Stimulated activated CD4-positive, alpha-beta T cell treated with anti-CD3 and anti-CD28 coated beads, Interleukin-15, amount 100 ng/mL, for 24 hours (primary cell): ENCODE data around the gene MRGPRX3.
"Not testable (repeated sequence)": the region's sequence is repeated elsewhere in the genome, so short reads cannot be mapped to it uniquely, and the experiment has no call there.

Source experiments
- DNase-seq: peaks from one replicate; pipeline ENCODE4 v3.0.0-alpha.2; 2020

The MRGPRX3 gene

GRCh38 chr11:18132341-18132740 lies at the start of gene MRGPRX3:
MRGPRX3 (plus strand) TSS chr11:18132571; CDS start chr11:18137203, 4,632 bp downstream.
- no peak for DNase-seq

- no peak for DNase-seq
Observed at GRCh38 chr11:18088366-18088765, 44.0 kb upstream of the MRGPRX3 start.

DNA sequence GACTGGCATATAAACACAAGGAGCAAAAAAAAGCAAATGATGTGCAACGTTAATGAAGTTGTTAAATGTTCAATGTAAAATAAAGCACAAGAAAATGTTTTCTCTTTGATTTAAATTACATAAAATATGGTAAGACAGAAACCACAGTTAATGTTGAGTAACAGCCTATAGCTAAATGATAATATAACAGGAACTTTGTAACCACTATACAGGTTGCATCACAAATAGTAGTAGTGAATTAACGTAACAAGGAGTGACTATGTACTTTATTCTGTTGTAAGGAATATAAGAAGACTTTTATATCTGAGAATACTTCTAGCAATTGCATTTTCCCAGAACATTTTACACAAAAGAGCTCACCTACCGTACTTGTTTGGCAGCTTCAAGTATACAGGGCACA lies 43.4 kb upstream of the MRGPRX3 start:
- DNase-seq = no peak

GRCh38 chr11:18091731-18092130 lies 40.6 kb upstream of the MRGPRX3 start:
- DNase-seq = no peak

- DNase-seq = no peak
Observed at GRCh38 chr11:18093959-18094358, 38.4 kb upstream of the MRGPRX3 start.

- DNase-seq = peak; percentile 15
Observed at GRCh38 chr11:18100926-18101656, 31.3 kb upstream of the MRGPRX3 start.

DNA sequence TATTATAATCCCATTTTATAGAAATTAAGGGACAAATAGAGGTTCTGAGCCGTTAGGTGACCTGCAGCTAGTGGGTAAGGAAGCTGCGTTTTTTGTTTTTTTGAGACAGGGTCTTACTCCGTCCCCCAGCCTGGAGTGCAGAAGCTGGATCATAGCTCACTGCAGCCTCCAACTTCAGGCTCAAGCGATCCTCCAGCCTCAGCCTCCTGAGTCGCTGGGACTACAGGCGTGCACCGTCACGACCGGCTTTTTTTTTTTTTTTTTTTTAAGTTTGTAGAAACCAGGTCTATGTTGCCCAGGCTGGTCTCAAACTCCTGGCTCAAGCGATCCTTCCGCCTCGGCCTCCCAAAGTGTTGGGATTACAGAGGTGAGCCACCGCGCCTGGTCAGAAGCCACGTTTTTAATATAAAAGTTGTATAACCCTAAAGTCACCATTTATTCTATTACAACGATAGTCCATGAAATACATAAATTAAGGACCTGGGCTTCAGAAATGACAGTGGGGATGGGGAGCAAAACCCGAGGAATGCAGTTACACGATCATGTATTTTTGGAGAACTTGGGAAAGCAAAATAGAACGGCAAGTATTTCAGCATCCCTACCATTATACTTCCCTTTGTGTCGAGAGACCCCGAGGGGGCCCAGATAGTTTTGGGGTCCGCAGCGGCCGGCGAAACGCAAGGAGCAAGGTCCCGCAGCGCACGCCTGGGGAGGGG lies 27.1 kb upstream of the MRGPRX3 start:
- no peak for DNase-seq

DNA sequence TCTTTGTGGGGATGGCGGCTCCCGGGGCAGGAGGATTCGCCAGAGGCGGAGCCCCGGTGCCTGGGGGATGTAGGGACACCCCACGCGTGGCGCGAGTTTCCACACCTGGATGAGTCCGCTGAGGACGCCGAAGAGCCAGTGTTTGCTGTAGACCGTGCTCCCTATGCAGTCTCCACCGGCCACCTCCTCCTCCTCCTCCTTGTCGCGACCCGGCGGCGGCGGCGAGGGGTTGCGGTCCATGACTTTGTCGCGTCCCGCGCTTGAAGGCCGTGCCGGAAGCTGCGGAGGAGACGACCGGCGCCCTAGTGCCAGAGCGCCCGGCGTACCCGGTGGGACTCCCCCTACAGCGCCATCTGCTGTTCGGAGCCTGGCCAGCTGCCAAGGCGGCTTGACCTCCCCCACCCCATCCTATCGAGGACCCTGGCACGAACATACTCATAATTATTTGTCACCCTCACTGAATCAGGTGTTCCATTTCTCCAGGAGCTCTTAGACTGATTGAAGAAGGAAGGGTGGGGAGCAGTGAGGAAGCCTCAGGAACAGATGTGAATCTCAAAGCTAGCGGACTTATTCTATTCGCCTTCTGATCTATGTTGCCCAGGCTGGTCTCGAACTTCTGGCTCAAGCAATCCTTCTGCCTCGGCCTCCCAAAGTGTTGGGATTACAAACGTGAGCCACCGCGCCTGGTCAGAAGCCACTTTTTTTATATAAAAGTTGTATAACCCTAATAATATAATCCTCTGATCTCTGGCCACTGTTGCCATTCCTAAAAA lies 26.4 kb upstream of the MRGPRX3 start, which contains the start of gene SAAL1:
SAAL1 (minus strand) TSS at position 281 of the 773 bp plus-strand sequence; CDS start at position 240, 41 bp downstream.
- DNase-seq = peak; percentile 95

- DNase-seq = no peak
Observed at GRCh38 chr11:18106688-18107087, 25.7 kb upstream of the MRGPRX3 start.

GRCh38 chr11:18108254-18108653 lies 24.1 kb upstream of the MRGPRX3 start:
- DNase-seq = no peak

- no peak for DNase-seq
Observed at GRCh38 chr11:18111005-18111404, 21.4 kb upstream of the MRGPRX3 start.

DNA sequence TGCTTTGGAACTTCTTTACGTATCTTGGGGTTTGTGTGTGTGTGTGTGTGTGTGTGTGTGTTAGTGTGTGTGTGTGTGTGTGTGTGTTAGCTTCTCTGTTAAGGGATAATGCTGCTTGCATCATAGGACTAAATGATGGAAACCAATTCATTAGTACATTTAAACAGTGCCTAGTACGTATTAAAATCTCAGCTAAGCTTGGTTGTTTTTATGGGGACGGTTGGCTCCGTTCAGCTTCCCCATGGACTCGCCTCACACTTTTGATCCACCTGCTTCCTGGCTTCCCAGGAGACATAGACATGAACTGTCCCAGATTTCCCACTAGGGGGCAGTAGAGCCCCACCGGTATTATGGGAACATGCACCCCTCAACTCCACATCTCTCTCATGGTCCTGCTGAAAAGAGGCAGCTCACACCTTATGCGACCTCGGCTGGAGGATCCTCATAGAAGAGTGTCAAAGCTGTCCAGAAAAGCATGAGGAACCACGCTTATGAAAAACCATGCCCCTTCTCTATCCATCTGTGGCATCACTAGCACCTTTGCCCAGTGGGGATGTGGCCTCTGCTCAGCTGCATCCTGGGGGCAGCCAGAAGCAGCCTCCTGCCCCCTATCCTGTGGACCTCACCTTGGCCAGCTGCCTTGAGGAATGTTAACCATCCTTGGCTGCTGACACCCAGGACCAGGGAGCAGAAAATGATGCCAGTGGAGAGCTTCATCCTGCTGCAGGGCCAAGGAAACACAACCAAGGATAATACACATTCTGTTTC lies 16.8 kb upstream of the MRGPRX3 start:
- peak; percentile 74 for DNase-seq

DNA sequence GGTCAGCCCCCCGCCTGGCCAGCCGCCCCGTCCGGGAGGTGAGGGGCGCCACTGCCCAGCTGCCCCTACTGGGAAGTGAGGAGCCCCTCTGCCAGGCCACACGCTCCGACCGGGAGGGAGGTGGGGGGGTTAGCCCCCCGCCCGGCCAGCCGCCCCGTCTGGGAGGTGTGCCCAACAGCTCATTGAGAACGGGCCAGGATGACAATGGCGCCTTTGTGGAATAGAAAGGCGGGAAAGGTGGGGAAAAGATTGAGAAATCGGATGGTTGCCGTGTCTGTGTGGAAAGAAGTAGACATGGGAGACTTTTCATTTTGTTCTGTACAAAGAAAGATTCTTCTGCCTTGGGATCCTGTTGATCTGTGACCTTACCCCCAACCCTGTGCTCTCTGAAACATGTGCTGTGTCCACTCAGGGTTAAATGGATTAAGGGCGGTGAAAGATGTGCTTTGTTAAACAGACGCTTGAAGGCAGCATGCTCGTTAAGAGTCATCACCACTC lies 11.0 kb upstream of the MRGPRX3 start:
- not testable (repeated sequence) for DNase-seq

GRCh38 chr11:18131115-18131514 lies 1.3 kb upstream of the MRGPRX3 start:
- not testable (repeated sequence) for DNase-seq

DNA sequence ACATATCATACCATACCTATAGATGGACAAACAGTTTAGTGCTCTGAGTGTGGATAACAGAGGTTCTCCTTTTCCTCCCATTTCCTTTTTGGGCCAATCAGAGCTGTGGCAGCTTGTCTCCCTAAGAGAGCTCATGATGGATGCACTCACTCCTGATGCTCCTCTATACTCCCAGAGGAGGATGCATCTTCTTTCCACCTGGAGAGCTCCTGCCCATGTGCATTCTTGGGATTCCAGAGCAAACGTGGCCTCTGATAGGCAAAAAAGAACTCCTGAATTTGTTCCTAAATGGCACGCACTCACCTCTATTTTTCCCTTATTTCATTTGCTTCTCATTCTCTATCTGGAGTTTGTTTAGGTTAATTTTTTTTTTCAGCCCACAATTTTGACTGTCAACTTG lies 2.9 kb downstream of the MRGPRX3 start:
- DNase-seq = no peak

DNA sequence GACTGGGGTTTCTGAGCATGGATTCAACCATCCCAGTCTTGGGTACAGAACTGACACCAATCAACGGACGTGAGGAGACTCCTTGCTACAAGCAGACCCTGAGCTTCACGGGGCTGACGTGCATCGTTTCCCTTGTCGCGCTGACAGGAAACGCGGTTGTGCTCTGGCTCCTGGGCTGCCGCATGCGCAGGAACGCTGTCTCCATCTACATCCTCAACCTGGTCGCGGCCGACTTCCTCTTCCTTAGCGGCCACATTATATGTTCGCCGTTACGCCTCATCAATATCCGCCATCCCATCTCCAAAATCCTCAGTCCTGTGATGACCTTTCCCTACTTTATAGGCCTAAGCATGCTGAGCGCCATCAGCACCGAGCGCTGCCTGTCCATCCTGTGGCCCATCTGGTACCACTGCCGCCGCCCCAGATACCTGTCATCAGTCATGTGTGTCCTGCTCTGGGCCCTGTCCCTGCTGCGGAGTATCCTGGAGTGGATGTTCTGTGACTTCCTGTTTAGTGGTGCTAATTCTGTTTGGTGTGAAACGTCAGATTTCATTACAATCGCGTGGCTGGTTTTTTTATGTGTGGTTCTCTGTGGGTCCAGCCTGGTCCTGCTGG lies 4.9 kb downstream of the MRGPRX3 start:
- DNase-seq = no peak

DNA sequence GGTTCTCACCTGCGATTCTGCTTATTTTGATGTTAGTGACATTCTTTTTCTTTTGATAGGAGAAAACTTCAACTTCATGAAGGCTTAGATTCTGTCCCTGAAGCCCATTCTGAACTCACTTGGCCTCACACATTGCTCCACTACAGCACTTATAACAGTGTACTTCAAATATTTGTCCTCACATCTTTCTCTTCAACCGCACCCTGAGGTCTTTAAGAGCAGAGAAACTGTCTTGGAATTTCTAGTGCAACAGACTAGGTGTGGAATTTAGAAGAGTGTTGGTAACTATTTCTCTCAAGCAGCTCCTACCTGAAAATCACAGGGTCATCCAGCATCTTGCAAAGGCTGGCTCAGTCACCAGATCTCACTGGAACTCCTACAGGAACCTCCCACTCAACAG lies 7.8 kb downstream of the MRGPRX3 start:
- DNase-seq = no peak

GRCh38 chr11:18144243-18144642 lies 11.9 kb downstream of the MRGPRX3 start:
- no peak for DNase-seq

GRCh38 chr11:18145025-18145424 lies 12.7 kb downstream of the MRGPRX3 start:
- DNase-seq = no peak

GRCh38 chr11:18145837-18146236 lies 13.5 kb downstream of the MRGPRX3 start:
- DNase-seq = no peak

- no peak for DNase-seq
Observed at GRCh38 chr11:18151581-18151980, 19.2 kb downstream of the MRGPRX3 start.

DNA sequence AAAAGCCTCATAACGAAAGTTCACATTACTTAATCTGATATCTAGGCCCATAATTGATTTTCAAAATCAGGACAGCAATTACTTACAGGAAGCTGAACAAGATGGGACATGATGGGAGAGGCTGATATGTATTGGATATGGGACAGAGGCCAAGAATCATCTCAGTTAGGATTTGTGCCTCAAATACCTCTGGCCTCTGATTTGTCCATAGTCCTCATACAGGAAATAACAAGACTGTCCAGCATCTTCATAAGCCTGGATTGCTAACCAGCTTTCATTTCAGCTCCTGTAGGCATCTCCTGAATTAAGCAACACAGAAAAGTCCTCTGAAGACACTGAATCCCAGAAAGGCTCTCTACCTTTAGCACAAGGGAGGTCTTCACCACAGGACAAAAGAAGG lies 36.0 kb downstream of the MRGPRX3 start:
- no peak for DNase-seq
